PC-3 (cell line): Measurements from ENCODE around the gene EVL. TPM values are rescaled to one million over a fixed set of nuclear protein-coding genes. Genes with fewer than 3 reads are reported as not detected.

ENCODE experiments used
- ATAC-seq: fragments of 200-7000 bp; cut with Tn5 transposase; 2 replicates; pipeline ENCODE4 v1.9.1; 2020; ENCODE audit warnings: mild to moderate bottlenecking, moderate library complexity
- BruUV-seq: library from RNA; stranded (reverse); fragments of 400-500 nt; replicated peaks from 2 replicates; lab custom pipeline; 2021; lab: Mats Ljungman, UMichigan
- CTCF ChIA-PET: fragments of 300-600 bp; sonication (Branson Sonifier 250); formaldehyde crosslinking; loops from one replicate; lab custom pipeline; 2022; ENCODE audit warnings: antibody characterized with exemption; lab: Charles Lee
- POLR2A ChIA-PET: fragments of 300-600 bp; sonication (Branson Sonifier 250); formaldehyde crosslinking; loops from one replicate; lab custom pipeline; 2022; ENCODE audit warnings: antibody characterized with exemption; ENCODE audit not compliant: unreplicated experiment; lab: Charles Lee
- DNase-seq: peaks from one replicate; pipeline ENCODE4 v3.0.0-alpha.2; 2015
- H2AFZ ChIP-seq: fragments of 300-600 bp; sonication (generic); 2 replicates; pipeline ENCODE4 v1.6.0; 2016; ENCODE audit warnings: antibody characterized with exemption, low read length
- H3F3A ChIP-seq: fragments of 300-600 bp; sonication (generic); one replicate; pipeline ENCODE4 v1.6.0; 2017; ENCODE audit warnings: antibody characterized with exemption, low read length, control low read depth, mild to moderate bottlenecking; ENCODE audit not compliant: unreplicated experiment
- H3K27ac ChIP-seq: fragments of 300-600 bp; sonication (generic); 2 replicates; pipeline ENCODE4 v1.5.1; 2016; ENCODE audit warnings: mild to moderate bottlenecking, low read length
- H3K27me3 ChIP-seq: fragments of 300-600 bp; sonication (generic); 2 replicates; pipeline ENCODE4 v1.6.1; 2016; ENCODE audit warnings: low read length, mixed read lengths
- H3K36me3 ChIP-seq: fragments of 300-600 bp; sonication (generic); 2 replicates; pipeline ENCODE4 v1.6.1; 2016; ENCODE audit warnings: low read depth, mixed run types, low read length, mixed read lengths
- H3K4me1 ChIP-seq: fragments of 300-600 bp; sonication (generic); 2 replicates; pipeline ENCODE4 v1.5.1; 2016; ENCODE audit warnings: low read length; ENCODE audit not compliant: insufficient read depth
- H3K4me2 ChIP-seq: fragments of 300-600 bp; sonication (generic); 2 replicates; pipeline ENCODE4 v1.6.0; 2016; ENCODE audit warnings: low read length
- H3K4me3 ChIP-seq: fragments of 300-600 bp; sonication (generic); 2 replicates; pipeline ENCODE4 v1.5.1; 2016; ENCODE audit warnings: mild to moderate bottlenecking, low read length, mixed read lengths
- H3K79me2 ChIP-seq: fragments of 300-600 bp; sonication (generic); 2 replicates; pipeline ENCODE4 v1.6.1; 2017; ENCODE audit warnings: low read length, mixed read lengths
- H3K9ac ChIP-seq: fragments of 300-600 bp; sonication (generic); 2 replicates; pipeline ENCODE4 v1.6.0; 2016; ENCODE audit warnings: mild to moderate bottlenecking, low read length
- H3K9me2 ChIP-seq: fragments of 300-600 bp; sonication (generic); replicated peaks from 2 replicates; pipeline ENCODE4 v1.6.1; 2016; ENCODE audit warnings: mixed run types, low read length, mixed read lengths
- H3K9me3 ChIP-seq: fragments of 300-600 bp; sonication (generic); 2 replicates; pipeline ENCODE4 v1.6.1; 2016; ENCODE audit warnings: low read length, mixed read lengths
- H4K20me1 ChIP-seq: fragments of 300-600 bp; sonication (generic); 2 replicates; pipeline ENCODE4 v1.6.1; 2016; ENCODE audit warnings: low read length, mixed read lengths
- CTCF ChIP-seq: fragments of 300-600 bp; sonication (generic); conservative IDR thresholded peaks from 2 replicates; pipeline ENCODE4 v1.5.1; 2017; ENCODE audit warnings: antibody characterized with exemption, low read depth, mild to moderate bottlenecking, low read length
- EZH2 ChIP-seq: fragments of 300-600 bp; sonication (generic); IDR thresholded peaks from one replicate; pipeline ENCODE4 v1.6.1; 2017; ENCODE audit warnings: antibody characterized with exemption, mild to moderate bottlenecking, low read length; ENCODE audit not compliant: unreplicated experiment
- EZH2phosphoT487 ChIP-seq: fragments of 300-600 bp; sonication (generic); IDR thresholded peaks from 2 replicates; pipeline ENCODE4 v1.6.1; 2018; ENCODE audit warnings: mild to moderate bottlenecking, antibody characterized with exemption, low read length, borderline replicate concordance
- intact Hi-C: fragments of 100-400 bp; cut with micrococcal nuclease; formaldehyde crosslinking; loops from 2 replicates; pipeline ENCODE4 v1.9.0; 2023
- total RNA-seq: library from RNA; depleted of rRNA; stranded (reverse); fragments of >200 nt; gene quantifications from 2 replicates; pipeline ENCODE4 v1.2.3, GENCODE V29; 2014

EVL gene
- total RNA-seq, 1 experiment from 2014 or later: 26.5 TPM

- ATAC-seq (no peak), DNase-seq (no peak)
- no peaks in the 10 kb centered on the region for H3K9me2 ChIP-seq
- H3K4me1 ChIP-seq: no peaks in the 10 kb centered on the region
- H3K36me3 ChIP-seq: no peaks in the 10 kb centered on the region
- intact Hi-C loops: no loop called here
- no peak overlapping the region for H3K4me3 ChIP-seq
- no peaks in the 10 kb centered on the region for H3K9me3 ChIP-seq
- H3K79me2 ChIP-seq: no peaks in the 10 kb centered on the region
- no peak overlapping the region for H2AFZ ChIP-seq
- no TSS peak for BruUV-seq
- no peak overlapping the region for H3K4me2 ChIP-seq
- POLR2A ChIA-PET: no interaction called here
- H3K27me3 ChIP-seq: no peaks in the 10 kb centered on the region
- H3K27ac ChIP-seq: no peak overlapping the region
- no peak overlapping the region for H3K9ac ChIP-seq
- H3F3A ChIP-seq: no peaks in the 10 kb centered on the region
- CTCF ChIA-PET: no interaction called here
- no peaks in the 10 kb centered on the region for H4K20me1 ChIP-seq
- no peak for TF ChIP-seq EZH2
- no peak for TF ChIP-seq CTCF
- no peak for TF ChIP-seq EZH2phosphoT487
Observed at GRCh38 chr14:100126401-100126800, 61.2 kb downstream of the EVL start.

DNA sequence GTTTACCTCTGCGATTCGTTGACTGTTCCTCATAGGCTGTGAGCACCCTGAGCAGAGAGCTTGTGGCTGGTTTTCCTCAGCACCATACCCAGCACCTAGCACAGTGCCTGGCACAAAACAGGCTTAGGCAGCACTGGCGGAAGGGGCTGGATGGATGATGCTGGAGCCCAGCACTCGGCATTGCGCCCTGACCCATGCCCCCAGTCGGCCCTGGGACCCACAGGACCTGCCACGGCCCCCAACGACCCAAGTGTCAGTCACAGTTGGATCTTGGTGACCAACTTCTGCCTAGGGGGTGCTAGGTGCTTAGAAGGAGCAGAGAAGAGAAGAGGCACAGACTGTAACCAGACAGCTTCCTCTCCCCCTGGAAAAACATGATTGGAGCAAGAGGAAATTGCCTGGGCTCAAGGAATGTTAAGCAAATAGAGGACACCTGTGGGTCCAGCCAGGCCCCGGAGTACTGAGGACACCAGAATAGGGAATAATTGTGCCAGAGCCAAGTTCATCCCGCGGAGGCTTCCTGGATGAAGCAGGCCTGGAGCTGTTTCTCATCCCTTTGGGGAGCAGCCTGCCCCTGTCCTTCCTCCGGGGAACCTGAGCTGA lies 62.7 kb downstream of the EVL start:
- no TSS peak for BruUV-seq
- Histone ChIP-seq H2AFZ (no peak overlapping the region), H3K4me2 (no peak overlapping the region), H3K36me3 (no peaks in the 10 kb centered on the region), H3K27me3 (no peaks in the 10 kb centered on the region), H3K79me2 (no peaks in the 10 kb centered on the region), H3K9me3 (no peaks in the 10 kb centered on the region), H3K9me2 (no peaks in the 10 kb centered on the region), H3K4me1 (no peaks in the 10 kb centered on the region), H3F3A (no peaks in the 10 kb centered on the region), H3K9ac (no peak overlapping the region), H3K27ac (no peak overlapping the region), H3K4me3 (no peak overlapping the region), H4K20me1 (no peaks in the 10 kb centered on the region)
- intact Hi-C loops: no loop called here
- ATAC-seq (no peak), DNase-seq (no peak)
- ChIA-PET CTCF (no interaction called here), POLR2A (no interaction called here)
- no peak for TF ChIP-seq CTCF
- TF ChIP-seq EZH2phosphoT487: no peak
- no peak for TF ChIP-seq EZH2

DNA sequence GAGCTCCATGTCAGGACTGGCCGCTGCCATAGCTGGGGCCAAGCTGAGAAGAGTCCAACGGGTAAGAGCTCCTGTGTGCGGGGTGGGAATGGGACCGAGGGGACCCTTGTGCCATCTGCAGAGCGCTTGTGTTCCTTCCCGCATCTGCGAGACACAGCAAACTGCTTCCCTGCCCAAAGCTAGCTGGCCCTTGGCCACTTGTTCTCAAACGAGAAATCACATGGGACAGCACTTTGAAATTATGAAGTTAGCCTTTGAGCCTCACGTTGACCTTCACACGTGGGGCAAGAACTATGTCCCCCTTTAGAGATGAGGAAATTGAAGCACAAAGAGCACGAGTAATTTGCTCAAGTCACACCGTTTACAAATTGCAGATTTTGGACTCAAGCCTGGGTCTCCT lies 63.5 kb downstream of the EVL start:
- POLR2A ChIA-PET: no interaction called here
- Histone ChIP-seq H3K9ac (no peak overlapping the region), H3K4me2 (no peak overlapping the region), H3K79me2 (no peaks in the 10 kb centered on the region), H3K36me3 (no peaks in the 10 kb centered on the region), H3K9me3 (no peaks in the 10 kb centered on the region), H4K20me1 (no peaks in the 10 kb centered on the region), H3F3A (no peaks in the 10 kb centered on the region), H3K27ac (no peak overlapping the region), H3K4me1 (no peaks in the 10 kb centered on the region), H3K27me3 (no peaks in the 10 kb centered on the region), H3K9me2 (no peaks in the 10 kb centered on the region), H3K4me3 (no peak overlapping the region), H2AFZ (no peak overlapping the region)
- BruUV-seq: no TSS peak
- intact Hi-C loops: no loop called here
- ATAC-seq (no peak), DNase-seq (no peak)
- TF ChIP-seq EZH2 (no peak), CTCF (no peak), EZH2phosphoT487 (no peak)
- CTCF ChIA-PET: no interaction called here
